ENCODE measurements around the gene CDC25A. TPM values are rescaled to one million over a fixed set of nuclear protein-coding genes. Genes with fewer than 3 reads are reported as not detected.

CDC25A gene
- total RNA-seq, 1 donor from 2014 or later = 3.5 TPM

- no peak overlapping the region for H3K4me3 Mint-ChIP-seq (ENCODE audit: unreplicated experiment)
- no peaks in the 10 kb centered on the region for H3K9me3 Mint-ChIP-seq (ENCODE audit: unreplicated experiment)
- peaks cover 28% of the 10 kb centered on the region for H3K36me3 Mint-ChIP-seq (ENCODE audit: unreplicated experiment)
- no peak for TF ChIP-seq CTCF (IDR thresholded peaks at IDR 0.05)
- H3K27me3 Mint-ChIP-seq (ENCODE audit: unreplicated experiment) = no peaks in the 10 kb centered on the region
- no peak overlapping the region for H3K27ac Mint-ChIP-seq (ENCODE audit: unreplicated experiment)
- peaks cover 2% of the 10 kb centered on the region for H3K4me1 Mint-ChIP-seq (ENCODE audit: unreplicated experiment)
- DNase-seq (ENCODE audit: extremely low spot score, unreplicated experiment) = no peak
Observed at GRCh38 chr3:48180531-48181253, 7.5 kb downstream of the CDC25A start.

GRCh38 chr3:48180021-48180420, 8.2 kb downstream of the CDC25A start:
- no peak overlapping the region for H3K4me3 Mint-ChIP-seq (ENCODE audit: unreplicated experiment)
- no peaks in the 10 kb centered on the region for H3K9me3 Mint-ChIP-seq (ENCODE audit: unreplicated experiment)
- no peak for TF ChIP-seq CTCF (IDR thresholded peaks at IDR 0.05)
- H3K4me1 Mint-ChIP-seq (ENCODE audit: unreplicated experiment) = no peaks in the 10 kb centered on the region
- DNase-seq (ENCODE audit: extremely low spot score, unreplicated experiment) = no peak
- H3K27me3 Mint-ChIP-seq (ENCODE audit: unreplicated experiment) = no peaks in the 10 kb centered on the region
- peaks cover 29% of the 10 kb centered on the region for H3K36me3 Mint-ChIP-seq (ENCODE audit: unreplicated experiment)
- H3K27ac Mint-ChIP-seq (ENCODE audit: unreplicated experiment) = no peak overlapping the region

- no peak for TF ChIP-seq CTCF (IDR thresholded peaks at IDR 0.05)
- Mint-ChIP-seq H3K4me3 (ENCODE audit: unreplicated experiment) (no peak overlapping the region), H3K36me3 (ENCODE audit: unreplicated experiment) (peaks cover 40% of the 10 kb centered on the region), H3K27me3 (ENCODE audit: unreplicated experiment) (no peaks in the 10 kb centered on the region), H3K27ac (ENCODE audit: unreplicated experiment) (no peak overlapping the region), H3K9me3 (ENCODE audit: unreplicated experiment) (no peaks in the 10 kb centered on the region), H3K4me1 (ENCODE audit: unreplicated experiment) (no peaks in the 10 kb centered on the region)
- DNase-seq (ENCODE audit: extremely low spot score, unreplicated experiment) = no peak
Observed at GRCh38 chr3:48178072-48178471, 10.1 kb downstream of the CDC25A start.

- Mint-ChIP-seq H3K36me3 (ENCODE audit: unreplicated experiment) (peaks cover 9% of the 10 kb centered on the region), H3K27me3 (ENCODE audit: unreplicated experiment) (no peaks in the 10 kb centered on the region), H3K4me3 (ENCODE audit: unreplicated experiment) (no peak overlapping the region), H3K9me3 (ENCODE audit: unreplicated experiment) (no peaks in the 10 kb centered on the region), H3K4me1 (ENCODE audit: unreplicated experiment) (no peaks in the 10 kb centered on the region), H3K27ac (ENCODE audit: unreplicated experiment) (no peak overlapping the region)
- peak; percentile 86 for DNase-seq (ENCODE audit: extremely low spot score, unreplicated experiment)
- peak; percentile 70 for TF ChIP-seq CTCF (IDR thresholded peaks at IDR 0.05)
Observed at GRCh38 chr3:48157950-48158376, 30.3 kb downstream of the CDC25A start.

GRCh38 chr3:48157202-48157840, 30.9 kb downstream of the CDC25A start:
- no peak for DNase-seq (ENCODE audit: extremely low spot score, unreplicated experiment)
- Mint-ChIP-seq H3K4me1 (ENCODE audit: unreplicated experiment) (no peaks in the 10 kb centered on the region), H3K27ac (ENCODE audit: unreplicated experiment) (no peak overlapping the region), H3K4me3 (ENCODE audit: unreplicated experiment) (no peak overlapping the region), H3K9me3 (ENCODE audit: unreplicated experiment) (no peaks in the 10 kb centered on the region), H3K36me3 (ENCODE audit: unreplicated experiment) (peaks cover 9% of the 10 kb centered on the region), H3K27me3 (ENCODE audit: unreplicated experiment) (no peaks in the 10 kb centered on the region)
- TF ChIP-seq CTCF (IDR thresholded peaks at IDR 0.05) = no peak

All from osteocyte (in vitro differentiated cells).